Measurements from ENCODE around the gene TSTD1. TPM values are rescaled to one million over a fixed set of nuclear protein-coding genes. Genes with fewer than 3 reads are reported as not detected.

TSTD1 gene, protein sequence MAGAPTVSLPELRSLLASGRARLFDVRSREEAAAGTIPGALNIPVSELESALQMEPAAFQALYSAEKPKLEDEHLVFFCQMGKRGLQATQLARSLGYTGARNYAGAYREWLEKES
- not detected in 2 replicates for total RNA-seq (2014; rRNA removed; shearing (Covaris generic))

DNA sequence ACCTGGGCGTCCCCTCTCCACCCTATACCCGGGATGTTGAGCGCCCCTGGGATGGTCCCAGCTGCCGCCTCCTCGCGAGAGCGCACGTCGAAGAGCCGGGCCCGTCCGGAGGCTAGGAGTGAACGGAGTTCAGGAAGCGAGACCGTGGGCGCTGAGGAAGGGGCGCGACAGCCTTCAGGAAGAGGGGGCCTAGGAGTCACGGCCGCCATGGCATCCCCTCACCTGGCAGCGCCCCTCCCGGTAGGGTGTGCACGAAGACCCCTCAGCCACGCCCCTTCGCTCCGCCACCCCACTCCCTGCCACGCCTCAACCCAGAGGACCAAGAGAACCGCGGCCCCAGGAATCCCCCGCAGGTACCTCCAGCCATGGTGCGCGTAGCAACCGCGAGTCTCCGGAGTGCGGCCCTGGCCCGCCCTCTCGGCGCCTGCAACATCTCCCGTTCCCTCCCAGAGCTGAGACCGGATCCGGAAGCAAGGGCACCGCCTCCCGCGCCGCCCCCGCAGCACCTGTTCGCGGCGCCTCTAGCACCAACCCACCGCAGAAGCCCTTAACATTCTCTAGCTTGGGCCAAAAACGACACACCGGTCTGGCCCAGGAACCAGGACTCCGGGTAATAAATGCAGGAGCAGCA, at the start of gene TSTD1:
TSS of gene TSTD1 (minus strand) at position 442 of the 631 bp plus-strand sequence. CDS start at position 367, 75 bp downstream.
- in situ Hi-C loops (cut with HindIII; ENCODE audit: low sequenced_read_pairs): no loop called here
- no peak for DNase-seq (ENCODE audit: low spot score)

GRCh38 chr1:161086457-161086856, 47.7 kb upstream of the TSTD1 start:
- in situ Hi-C loops (cut with HindIII; ENCODE audit: low sequenced_read_pairs): no loop called here

GRCh38 chr1:161085165-161085564, 46.4 kb upstream of the TSTD1 start:
- no peak for DNase-seq (ENCODE audit: low spot score)
- in situ Hi-C loops (cut with HindIII; ENCODE audit: low sequenced_read_pairs): no loop called here

More at GRCh38 chr1:161086457-161086856, 47.7 kb upstream of the TSTD1 start:
- no peak for DNase-seq (ENCODE audit: low spot score)

DNA sequence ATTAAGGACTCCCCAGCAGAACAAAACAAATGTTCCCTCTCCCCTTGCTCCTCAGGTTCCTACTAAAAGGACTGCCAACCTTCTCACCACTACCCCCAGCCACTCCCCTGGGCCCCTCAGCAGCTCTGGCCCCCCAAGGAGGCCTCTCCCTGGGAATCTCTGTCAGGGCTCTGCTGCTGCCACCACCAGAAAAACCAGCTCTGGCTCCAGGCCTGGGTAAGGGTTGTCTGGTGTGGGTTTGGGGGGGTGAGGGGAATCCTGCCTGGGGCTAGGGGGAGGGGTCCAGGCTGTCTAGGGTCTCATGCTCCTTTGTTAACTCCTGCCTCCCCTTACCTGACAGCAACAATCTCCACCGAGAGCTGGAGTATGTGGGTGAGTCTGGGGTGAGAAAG, 45.8 kb upstream of the TSTD1 start:
- in situ Hi-C loops (cut with HindIII; ENCODE audit: low sequenced_read_pairs): no loop called here
- DNase-seq (ENCODE audit: low spot score): no peak

- no peak for DNase-seq (ENCODE audit: low spot score)
- in situ Hi-C loops (cut with HindIII; ENCODE audit: low sequenced_read_pairs): no loop called here
These were observed 45.2 kb upstream of the TSTD1 start for GRCh38 chr1:161083748-161084596.

DNA sequence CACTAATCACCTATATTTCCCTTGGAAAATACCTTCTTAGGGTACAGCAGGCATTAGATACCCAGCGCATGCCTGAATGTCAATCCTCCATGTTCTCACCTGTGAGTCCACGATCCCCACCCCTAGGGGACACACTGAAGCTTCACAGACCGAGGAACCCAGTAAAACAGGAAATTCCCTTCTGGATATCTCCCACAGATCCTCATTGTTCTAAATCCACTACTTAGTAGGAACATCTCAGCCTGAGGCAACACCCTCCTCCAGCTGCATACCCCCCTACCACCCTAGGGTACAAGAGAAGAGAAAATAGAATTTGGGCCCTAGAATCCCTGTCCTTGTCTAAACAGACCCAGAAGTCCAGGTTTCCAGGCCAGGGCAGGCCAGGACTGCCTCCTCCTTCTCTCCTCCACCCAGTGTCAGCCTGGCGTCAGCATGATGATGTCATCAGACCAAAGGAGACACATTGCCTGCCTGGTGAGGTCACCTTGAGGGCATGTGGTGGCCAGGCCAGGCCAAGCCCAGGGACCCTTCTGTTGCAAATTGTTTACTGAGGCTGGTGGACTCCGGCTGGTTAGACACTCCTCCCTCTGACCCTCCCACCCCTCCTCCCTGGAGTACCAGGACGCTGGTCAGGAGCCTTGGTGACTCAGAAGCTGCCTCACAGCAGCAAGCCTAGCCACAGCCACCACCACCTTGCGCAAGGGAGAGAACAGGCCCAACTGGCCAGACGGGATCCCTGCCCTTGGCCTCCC, 44.4 kb upstream of the TSTD1 start:
- no peak for DNase-seq (ENCODE audit: low spot score)
- in situ Hi-C loops (cut with HindIII; ENCODE audit: low sequenced_read_pairs): no loop called here

- in situ Hi-C loops (cut with HindIII; ENCODE audit: low sequenced_read_pairs): no loop called here
- DNase-seq (ENCODE audit: low spot score): no peak
These were observed 43.7 kb upstream of the TSTD1 start for GRCh38 chr1:161082483-161082882.

DNA sequence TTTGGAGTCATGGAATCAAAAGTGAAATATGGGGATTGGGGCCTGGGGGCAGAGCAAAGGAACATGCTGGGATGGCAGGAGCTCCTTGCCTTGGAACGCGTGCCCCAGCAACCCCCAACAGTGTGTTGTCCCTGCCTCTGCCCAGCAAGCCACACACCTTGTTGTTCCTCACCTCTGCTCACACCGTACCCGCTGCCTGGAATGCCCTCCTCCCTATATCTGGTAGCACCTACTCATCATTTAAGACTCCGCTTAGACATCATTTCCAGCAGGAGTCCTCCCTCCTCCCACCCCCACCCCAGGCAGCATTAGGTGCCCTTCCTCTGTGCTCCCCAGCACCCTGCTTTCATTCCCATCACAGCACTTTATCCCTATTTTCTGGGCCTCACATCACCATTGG, 42.8 kb upstream of the TSTD1 start:
- in situ Hi-C loops (cut with HindIII; ENCODE audit: low sequenced_read_pairs): no loop called here
- no peak for DNase-seq (ENCODE audit: low spot score)

- in situ Hi-C loops (cut with HindIII; ENCODE audit: low sequenced_read_pairs): no loop called here
- no peak for DNase-seq (ENCODE audit: low spot score)
These were observed 42.0 kb upstream of the TSTD1 start for GRCh38 chr1:161080441-161081405.

DNA sequence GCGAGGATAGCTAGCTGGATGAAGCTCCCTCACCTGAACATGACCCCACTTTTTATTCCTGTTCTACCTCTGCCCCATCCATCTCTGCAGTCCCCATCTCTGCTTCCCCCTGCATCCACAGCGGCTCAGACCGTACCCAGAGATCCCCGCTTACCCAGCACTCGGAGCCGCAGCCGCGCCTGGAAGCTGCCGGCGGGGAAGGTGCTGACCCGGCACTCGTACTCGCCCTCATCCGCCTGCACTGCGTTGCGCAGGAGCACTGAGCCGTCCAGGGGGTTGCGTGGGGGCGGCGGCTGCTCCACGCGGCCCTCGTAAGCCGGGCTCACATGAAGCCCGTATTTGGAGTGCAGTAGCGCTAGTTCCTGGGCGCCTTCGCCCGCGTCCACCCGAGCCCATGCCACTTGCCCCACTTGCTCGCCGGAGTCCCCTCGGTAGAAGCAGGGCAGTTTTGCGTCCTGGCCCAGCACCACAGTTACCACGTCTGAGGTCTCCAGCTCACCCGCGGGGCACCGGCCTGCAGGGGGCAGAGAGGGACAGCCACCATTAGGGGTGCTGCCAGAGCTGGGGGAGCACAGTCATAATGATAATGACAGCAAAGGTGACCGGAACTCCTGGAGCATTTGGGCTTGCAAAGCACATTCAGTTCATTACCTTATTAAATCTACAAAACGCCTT, 40.8 kb upstream of the TSTD1 start:
- no peak for DNase-seq (ENCODE audit: low spot score)
- in situ Hi-C loops (cut with HindIII; ENCODE audit: low sequenced_read_pairs): no loop called here

GRCh38 chr1:161077426-161077825, 38.7 kb upstream of the TSTD1 start:
- in situ Hi-C loops (cut with HindIII; ENCODE audit: low sequenced_read_pairs): no loop called here
- DNase-seq (ENCODE audit: low spot score): no peak

GRCh38 chr1:161076410-161076809, 37.6 kb upstream of the TSTD1 start:
- no peak for DNase-seq (ENCODE audit: low spot score)
- in situ Hi-C loops (cut with HindIII; ENCODE audit: low sequenced_read_pairs): no loop called here

GRCh38 chr1:161074676-161075368, 36.1 kb upstream of the TSTD1 start:
- in situ Hi-C loops (cut with HindIII; ENCODE audit: low sequenced_read_pairs): no loop called here
- DNase-seq (ENCODE audit: low spot score): no peak

DNA sequence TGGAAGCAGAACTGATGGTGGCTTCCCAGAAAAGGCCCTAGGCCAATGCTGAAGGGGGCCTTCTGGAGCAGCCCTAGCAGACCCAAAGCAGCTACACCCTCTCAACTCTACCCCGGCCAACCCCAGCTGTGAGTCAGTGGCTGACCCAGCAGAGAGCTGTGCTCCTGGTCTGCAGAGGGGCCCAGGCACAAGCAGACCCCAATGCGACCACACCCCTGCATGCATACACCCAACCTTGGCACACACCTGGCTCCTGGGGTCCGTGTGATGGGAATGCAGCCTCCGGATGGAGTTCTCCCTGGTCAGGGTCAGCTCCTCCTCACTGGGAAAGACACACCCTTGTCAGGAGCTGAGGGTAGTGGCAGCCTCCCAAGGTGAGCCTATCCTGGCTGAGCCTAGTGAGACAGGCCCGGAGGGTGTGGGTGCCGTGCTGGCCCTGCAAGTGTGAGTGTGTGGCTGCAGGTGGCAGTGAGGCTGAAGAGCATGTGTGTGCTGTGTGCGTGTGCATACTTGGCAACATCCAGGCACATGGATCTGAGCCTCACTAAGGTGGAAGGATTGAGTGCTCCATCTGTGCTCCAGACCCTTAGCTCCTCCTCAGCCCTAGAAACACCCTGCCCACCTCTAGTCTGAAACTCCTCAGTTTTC, 34.8 kb upstream of the TSTD1 start:
- no peak for DNase-seq (ENCODE audit: low spot score)
- in situ Hi-C loops (cut with HindIII; ENCODE audit: low sequenced_read_pairs): no loop called here

DNA sequence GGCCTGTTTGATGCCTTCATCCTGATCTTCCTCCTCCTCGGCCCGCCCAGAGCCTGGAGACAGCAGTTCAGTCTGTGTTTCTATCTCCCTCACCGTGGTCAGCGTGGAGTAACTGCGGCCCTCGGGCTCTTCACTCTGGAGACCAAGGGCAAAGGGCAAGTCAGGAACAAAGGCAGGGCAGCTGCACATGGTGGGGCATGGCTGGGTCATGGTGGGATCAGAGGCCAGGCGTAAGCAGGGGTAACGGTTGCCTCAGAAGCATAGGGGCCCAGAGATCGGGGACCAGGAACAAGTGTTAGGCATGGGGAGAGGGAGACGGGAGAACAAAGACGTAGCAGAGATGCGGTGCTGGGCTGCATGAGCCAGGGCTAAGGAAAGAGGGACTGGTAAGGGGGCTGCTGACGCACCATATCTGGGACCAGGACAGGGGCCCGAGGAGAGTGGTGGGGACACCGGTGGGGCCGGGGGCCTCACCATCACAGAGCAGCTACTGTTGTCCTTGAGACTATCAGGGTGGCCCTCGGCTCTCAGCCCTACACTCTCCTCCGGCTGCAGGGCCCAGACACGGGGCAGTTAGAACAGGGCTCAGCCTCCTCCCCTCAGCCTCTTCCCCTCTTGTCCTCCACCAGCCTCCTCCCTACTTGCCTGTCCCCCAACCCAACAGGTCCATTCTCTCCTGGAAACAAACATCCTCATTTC, 34.1 kb upstream of the TSTD1 start:
- in situ Hi-C loops (cut with HindIII; ENCODE audit: low sequenced_read_pairs): no loop called here
- no peak for DNase-seq (ENCODE audit: low spot score)

DNA sequence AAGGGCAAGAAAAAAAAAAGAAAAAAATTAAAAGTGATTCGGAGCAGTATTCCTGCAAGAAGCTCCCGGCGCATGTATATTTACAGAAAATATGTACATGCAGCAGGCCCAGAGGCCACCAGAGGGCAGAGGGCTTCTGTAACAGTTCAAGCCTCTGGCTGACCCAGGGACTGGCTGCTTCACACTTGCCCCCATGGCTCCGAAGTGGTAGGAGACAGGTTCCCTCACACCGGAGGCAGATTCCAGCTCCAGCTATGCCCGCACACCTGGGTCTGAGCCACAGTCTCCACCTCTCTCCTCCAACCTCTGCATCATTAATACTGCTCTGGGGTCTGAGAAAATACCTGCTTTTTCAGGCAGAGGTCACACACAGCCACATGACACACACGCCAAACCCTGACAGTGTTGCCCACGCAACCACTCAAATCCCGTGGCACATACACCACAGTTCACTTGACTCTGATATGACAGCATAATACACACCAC, 33.2 kb upstream of the TSTD1 start:
- in situ Hi-C loops (cut with HindIII; ENCODE audit: low sequenced_read_pairs): no loop called here
- DNase-seq (ENCODE audit: low spot score): peak; percentile 17

Data from G401 (cell line).